PC-9 (cell line): ENCODE data around the gene SNX1.

Source experiments
- EZH2 ChIP-seq: fragments of 200-600 bp; sonication (generic); IDR thresholded peaks from 2 replicates; pipeline ENCODE4 v1.8.0; 2017; ENCODE audit warnings: antibody characterized with exemption, low read depth
- TF ChIP-seq, protein P1 (sequence below): fragments of 200-600 bp; sonication (generic); conservative IDR thresholded peaks from 2 replicates; pipeline ENCODE4 v1.6.1; 2017; ENCODE audit warnings: mixed run types, antibody characterized with exemption, mild to moderate bottlenecking, moderate library complexity

DNA sequence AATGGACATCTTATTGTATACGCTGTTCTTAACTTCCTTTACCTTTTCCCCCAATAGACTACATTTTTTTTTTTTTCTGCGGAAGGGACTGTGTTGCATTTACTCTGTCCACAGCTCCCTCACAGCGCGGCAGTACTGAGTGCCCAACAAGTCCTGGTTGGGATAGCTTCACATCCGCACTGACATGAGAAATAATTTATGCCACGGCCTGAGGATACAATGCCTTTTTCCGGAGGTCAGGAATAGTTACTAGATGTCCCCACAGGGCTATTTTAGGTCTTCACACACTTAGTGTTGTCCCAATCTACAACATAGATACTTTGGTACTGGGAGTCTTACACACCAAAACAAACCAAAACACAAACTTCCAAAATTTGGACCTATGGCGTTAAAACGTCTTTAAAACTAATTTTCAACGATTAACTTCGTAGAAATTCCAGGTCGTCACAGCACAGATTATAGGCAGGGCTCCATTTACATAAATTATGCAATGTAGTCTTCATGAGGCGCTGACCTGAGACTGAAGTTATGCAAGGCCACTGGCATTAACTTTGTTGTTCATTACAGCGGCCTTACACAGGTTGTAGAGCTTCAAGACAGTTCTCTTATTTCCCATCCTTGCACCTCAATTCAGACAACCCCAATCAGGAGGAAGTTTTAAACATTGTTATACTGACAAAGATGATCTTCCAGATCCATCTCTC is 68.0 kb downstream of the SNX1 start:
- TF ChIP-seq, protein P1, sequence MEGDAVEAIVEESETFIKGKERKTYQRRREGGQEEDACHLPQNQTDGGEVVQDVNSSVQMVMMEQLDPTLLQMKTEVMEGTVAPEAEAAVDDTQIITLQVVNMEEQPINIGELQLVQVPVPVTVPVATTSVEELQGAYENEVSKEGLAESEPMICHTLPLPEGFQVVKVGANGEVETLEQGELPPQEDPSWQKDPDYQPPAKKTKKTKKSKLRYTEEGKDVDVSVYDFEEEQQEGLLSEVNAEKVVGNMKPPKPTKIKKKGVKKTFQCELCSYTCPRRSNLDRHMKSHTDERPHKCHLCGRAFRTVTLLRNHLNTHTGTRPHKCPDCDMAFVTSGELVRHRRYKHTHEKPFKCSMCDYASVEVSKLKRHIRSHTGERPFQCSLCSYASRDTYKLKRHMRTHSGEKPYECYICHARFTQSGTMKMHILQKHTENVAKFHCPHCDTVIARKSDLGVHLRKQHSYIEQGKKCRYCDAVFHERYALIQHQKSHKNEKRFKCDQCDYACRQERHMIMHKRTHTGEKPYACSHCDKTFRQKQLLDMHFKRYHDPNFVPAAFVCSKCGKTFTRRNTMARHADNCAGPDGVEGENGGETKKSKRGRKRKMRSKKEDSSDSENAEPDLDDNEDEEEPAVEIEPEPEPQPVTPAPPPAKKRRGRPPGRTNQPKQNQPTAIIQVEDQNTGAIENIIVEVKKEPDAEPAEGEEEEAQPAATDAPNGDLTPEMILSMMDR = no peak
- TF ChIP-seq EZH2 = no peak
